H4 (cell line): ENCODE results near the gene MDH1B. TPM values are rescaled to one million over a fixed set of nuclear protein-coding genes. Genes with fewer than 3 reads are reported as not detected.
"Not testable (repeated sequence)": the region's sequence is repeated elsewhere in the genome, so short reads cannot be mapped to it uniquely, and the experiment has no call there.

Experiments used
- DNase-seq: peaks from one replicate; pipeline ENCODE4 v3.0.0-alpha.2; 2015; ENCODE audit warnings: low spot score
- total RNA-seq: library from RNA; depleted of rRNA; stranded (reverse); fragments of >200 nt; shearing (Covaris generic); gene quantifications from 2 replicates; pipeline ENCODE4 v1.2.3, GENCODE V29; 2014; rRNA removed

MDH1B gene
- total RNA-seq = 2.6 and 8.7 TPM in 2 replicates

DNA sequence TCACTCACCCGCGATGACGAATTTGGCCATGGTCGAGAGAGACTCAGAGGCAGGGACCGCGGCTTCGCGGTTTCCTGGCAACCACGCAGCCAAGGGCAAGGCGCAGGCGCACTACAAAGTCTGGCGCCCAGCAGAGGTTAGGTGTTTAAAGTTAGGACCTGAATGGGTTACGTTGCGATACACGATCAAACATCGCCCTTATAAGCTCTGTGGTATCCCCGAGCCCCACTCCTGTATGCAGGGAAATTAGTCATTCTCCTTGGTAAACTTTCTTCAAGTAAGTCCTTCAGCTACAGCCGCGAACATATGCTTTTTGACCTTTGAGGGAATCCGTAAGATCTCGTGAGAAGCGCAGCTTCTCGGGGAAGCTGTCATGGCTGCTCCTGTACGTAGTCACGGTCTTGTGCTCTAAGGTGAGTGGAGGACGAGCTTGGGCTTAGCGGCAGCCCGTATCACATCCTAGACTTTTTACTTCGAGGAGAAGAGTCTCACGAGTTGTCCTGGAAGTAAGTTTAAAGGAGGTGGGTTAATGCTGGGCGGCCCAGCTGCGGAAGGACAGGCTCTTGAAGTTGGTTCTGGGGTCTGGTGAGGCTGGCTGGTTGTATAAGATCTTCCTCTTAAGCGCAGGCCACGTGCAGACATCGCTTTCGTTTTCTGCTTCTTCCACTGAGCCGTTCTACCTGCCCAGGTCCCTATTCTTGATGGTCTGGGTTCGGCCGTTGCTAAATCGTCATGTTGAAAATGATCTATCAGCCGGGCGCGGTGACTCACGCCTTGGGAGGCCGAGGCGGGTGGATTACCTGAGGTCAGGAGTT lies at the start of gene MDH1B, which contains the start of gene FASTKD2:
MDH1B (minus strand) TSS at position 87 of the 815 bp plus-strand sequence; CDS start at position 30, 57 bp downstream.
FASTKD2 (plus strand) TSS at position 365 of the 815 bp plus-strand sequence. CDS start 1,088 bp downstream, outside the sequence.
- DNase-seq = peak; percentile 86

GRCh38 chr2:206814498-206814897 lies 49.4 kb upstream of the MDH1B start:
- DNase-seq = no peak

DNA sequence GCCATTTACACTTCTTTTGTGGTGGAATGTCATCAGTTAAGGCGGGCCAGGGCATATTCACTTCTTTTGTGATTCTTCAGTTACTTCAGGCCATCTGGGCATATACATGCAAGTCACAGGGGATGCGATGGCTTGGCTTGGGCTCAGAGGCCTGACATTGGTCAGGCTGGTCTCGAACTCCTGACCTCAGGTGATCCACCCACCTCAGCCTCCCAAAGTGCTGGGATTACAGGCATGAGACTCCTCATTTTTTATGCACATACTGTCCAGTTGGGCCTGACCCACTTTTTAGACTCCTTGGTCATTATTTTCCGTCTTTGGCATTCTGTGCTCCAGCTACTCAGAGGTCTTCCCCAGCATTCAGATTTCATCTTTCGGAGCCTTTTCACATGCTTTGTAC lies 47.3 kb upstream of the MDH1B start:
- DNase-seq = not testable (repeated sequence)

DNA sequence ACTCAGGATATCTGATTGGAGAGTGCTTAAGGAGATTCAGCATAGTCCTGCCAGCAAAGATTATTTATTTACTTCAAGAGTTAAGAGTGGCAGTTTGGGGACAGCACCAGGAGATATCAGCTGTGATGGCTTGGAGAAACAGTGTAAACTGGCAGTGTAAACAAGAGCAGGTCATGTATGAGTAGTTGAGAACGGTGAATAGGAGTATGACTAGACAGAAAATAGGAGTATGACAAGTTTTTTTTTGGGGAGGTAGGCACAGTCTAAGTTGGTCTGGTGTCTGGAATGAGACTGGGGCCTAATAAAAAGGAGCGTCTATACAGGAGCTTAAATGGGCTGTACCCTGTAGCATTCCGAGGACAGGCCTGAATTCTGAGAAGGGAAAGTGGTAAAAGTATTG lies 42.5 kb upstream of the MDH1B start:
- DNase-seq = not testable (repeated sequence)

GRCh38 chr2:206805887-206806607 lies 40.9 kb upstream of the MDH1B start:
- DNase-seq = no peak

- DNase-seq = no peak
These were observed 39.2 kb upstream of the MDH1B start for GRCh38 chr2:206804326-206804725.

DNA sequence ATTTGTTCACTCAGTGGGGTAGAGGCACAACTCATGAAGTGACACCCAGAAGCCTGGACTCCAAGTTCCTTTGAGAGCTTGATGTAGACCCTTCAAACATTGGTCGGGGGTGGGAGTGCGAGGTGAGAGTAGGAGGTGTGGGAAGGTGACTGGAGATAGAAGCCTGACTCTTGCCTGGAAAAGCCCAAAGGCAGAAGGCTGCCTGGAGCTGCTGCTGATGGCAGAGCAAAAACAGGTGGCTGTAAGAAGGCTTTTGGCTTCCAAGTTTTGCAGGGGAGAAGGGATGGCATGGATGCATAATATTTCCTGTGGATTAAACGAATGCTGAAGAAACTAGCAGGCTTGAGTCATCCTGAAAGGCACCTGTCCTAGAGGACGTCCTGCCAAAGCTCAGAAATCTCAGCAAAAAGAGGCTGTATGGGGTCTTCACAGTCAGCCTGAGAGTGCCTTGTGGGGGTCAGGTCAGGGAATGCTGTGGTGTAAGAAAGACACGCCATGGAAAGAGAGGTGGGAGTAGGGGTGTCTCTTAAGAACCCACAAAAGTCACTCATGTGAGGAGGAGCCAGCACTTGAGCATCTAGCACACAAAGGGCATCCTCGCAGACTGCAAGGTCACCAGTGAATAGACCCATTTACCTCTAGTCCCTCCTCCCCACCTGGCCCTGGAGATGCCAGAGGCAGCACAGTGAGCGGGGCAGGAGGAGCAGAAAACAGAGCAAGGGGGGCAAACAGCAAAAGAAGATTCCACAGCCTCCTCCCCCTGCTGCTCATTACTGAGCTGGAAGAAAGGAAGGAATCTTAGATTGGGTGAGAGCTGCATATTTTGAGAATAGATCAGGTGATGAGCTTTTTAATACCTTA lies 37.8 kb upstream of the MDH1B start:
- no peak for DNase-seq

DNA sequence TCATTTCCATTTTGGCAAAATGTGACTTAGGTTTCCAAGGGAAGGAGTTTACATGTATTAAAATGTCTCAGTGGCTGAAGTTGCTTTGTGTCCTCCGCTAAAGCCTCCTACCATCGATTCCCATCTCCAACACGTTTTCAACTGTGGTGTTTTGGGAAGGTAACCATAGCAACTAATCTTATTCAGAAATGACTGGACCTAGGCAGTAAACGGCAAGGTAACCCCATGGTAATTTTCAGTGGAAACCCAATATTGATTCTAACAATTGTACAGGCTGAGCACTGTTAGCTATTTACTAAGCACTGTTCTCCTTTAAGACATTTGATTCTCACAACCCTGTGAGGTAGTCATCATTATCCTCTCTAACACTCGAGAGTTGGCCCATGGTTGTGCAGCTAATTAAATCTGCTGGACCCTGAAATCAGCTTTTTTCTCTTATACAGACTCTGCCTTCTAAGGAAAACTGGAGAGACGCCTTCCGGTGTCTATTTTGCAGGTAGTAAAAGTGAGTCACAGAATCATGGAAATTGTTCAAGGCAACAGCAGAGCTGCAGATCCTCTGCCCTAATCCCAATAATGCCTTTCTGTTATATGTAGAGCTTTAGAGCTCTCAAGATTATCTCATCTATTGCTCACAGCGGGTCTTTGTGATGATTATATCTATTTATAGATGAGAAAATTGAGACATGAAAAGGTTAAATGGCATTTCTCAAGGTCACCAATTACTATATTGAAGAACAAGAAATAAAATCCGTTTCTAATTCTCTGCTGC lies 36.5 kb upstream of the MDH1B start:
- no peak for DNase-seq

DNA sequence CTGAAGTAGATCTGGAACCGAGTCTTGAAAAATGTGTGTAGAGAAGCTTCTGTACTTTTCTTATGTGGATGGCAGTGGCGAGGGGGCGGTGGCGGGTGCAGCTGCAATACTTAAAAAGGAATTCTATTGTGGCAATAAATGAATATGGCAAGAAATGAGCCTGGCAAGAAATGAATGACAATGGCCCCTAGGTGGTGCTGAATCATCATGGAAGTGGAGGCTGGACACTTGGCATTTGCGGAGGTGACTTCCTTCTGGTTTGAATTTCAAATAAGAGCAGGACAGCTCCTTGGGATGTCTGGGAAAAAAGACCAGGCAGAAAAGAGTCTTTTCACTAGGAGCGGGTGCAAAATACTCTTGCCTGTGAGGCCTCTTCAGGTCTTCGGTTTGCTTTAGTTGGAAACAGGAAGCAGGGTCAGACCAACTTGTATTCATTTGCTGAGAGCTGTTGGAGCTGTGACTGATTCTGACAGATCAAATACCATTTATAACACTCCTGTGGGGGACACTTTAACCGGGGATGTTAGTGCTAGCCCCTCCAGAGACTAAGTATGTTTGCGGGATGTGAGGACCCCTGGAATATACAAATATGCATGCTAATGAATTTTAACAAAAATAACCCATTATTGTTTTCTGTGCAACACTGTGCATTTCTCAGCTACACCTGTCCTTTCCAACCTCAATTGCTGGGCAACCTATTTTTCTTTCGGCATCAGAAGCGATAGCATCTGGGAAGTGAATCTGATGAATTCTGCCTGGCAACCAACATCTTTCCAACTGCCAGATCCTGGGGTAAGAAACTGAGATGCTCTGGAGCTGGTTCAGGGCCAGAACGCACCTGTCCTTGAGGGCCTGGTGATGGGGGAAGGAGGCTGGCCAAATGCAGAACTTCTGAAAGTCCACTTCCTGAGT lies 35.6 kb upstream of the MDH1B start:
- peak; percentile 67 for DNase-seq

DNA sequence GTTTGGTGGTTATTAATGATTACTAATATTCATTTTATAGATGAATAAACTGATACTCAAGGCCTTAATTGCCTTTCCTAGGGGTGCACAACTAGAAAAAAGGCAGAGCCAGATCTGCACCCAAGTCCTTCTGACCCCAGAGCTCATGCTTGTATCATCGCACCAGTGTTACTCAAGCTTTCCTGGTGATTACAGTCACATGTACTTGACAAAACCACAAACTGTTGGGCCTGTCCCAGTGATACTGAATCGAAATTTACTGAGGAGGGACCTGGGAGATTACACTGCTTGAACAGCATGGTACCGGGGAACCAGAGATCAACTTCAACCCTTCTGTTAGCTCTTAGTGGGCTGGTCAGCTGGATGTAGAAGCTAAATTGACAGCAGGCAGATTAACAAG lies 34.0 kb upstream of the MDH1B start:
- DNase-seq = no peak

GRCh38 chr2:206798000-206798399 lies 32.9 kb upstream of the MDH1B start:
- DNase-seq = no peak

DNA sequence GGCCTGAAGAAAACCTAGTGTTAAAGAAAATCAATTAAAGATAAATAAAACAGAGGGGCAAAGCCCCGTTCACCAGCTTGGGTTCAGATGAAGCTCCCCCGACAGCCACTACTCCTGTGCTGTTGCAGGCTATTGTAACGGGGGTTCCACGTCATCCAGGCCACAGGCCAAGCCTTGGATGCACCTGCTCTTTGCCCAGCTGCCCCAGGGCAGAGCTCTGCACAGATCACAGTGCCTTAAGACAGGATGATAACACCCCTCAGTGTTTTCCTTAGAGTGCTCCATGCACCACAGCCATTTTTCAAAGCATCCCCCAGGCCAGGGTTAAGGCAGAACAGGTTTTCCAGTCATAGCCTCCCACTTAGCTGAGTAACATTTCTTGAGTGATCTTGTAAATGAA lies 32.2 kb upstream of the MDH1B start:
- DNase-seq = no peak

DNA sequence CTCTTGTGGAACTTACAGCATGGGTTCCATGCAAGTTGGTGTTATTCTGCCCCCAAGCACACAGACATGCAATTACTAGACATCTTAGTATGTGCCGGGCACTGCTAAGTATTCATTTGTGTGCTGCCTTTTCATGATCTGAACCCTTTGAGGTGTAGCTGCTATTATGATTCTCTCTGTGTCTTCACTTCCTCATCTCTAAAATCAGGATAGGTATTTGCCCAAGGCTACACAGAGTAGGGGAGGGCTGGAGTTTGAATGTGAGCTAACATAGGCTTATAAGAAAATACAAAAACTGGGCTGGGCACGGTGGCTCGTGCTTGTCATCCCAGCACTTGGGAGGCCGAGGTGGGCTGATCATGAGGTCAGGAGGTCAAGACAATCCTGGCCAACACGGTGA lies 27.5 kb upstream of the MDH1B start:
- no peak for DNase-seq

DNA sequence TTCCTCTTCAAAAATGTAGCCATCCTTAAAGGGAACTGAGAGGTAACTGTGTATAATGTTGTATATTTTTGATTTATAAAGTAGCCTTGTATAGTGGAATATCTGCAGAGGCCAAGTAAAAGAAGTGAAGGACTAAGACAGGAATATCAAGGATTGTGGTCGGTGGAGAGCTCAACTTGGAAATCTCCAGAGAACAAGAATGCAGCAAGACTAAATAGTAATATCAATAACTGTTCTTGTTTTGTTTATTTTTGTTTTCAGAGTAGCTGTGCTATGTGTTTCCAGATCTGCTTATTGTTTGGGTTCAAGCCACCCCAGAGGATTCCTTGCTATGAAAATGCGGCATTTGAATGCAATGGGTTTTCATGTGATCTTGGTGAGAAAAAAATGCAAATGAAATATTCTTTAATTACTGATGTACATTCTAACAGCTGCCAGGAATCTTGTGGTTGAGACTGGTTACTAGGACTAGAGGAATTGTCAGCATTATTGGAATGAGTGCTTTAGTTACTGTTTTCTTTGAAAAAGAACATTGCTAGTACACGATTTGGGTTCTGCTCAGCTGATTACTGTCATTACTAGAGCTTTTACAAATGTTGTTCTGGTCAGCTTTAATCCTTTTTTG lies 25.3 kb upstream of the MDH1B start:
- no peak for DNase-seq

DNA sequence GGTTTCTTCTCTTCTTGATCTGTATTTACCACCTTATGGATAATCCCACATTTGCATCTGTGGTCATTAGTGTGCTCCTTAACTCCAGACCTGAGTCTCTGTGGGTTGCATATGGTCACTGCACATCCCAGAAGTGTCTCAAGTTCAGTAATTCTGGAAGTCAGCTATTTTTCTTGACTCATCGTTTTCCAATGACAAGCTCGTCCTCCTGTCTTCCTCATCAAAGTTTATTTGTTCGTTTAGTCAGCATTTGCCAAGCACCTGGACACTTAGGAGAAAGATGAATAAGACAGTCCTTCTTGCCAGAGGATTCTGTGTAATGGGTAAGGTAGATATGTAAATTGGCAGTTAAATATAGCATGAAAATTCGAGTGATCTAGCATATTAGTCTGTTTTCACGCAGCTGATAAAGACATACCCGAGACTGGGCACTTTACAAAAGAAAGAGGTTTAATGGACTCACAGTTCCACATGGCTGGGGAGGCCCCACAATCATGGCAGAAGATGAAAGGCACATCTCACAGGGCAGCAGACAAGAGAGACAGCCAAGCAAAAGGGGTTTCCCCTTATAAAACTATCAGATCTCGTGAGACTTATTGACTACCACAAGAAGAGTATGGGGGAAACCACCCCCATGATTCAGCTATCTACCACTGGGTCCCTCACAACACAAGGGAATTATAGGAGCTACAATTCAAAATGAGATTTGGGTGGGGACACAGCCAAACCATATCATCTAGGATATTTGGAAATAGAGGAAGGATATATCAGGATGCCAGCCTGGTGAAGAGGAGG lies 19.6 kb upstream of the MDH1B start:
- DNase-seq = no peak

DNA sequence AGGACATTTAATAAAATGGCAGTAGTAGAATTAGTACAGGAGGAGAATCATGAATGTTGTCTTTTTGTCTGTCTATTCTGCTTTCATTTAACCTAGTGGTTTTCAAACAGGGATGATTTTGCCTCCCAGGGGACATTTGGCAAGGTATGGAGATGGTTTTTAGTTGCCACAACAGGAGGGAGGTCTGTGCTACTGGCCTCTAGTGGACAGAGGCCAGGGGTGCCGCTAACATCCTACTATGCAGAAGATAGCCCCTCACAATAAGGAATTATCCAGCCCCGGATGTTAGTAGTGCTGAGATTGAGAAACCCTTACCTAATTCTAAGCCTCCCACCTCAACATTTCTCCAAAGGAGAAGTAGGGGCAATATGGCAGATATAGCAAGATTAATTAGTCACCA lies 18.6 kb upstream of the MDH1B start:
- DNase-seq = no peak

DNA sequence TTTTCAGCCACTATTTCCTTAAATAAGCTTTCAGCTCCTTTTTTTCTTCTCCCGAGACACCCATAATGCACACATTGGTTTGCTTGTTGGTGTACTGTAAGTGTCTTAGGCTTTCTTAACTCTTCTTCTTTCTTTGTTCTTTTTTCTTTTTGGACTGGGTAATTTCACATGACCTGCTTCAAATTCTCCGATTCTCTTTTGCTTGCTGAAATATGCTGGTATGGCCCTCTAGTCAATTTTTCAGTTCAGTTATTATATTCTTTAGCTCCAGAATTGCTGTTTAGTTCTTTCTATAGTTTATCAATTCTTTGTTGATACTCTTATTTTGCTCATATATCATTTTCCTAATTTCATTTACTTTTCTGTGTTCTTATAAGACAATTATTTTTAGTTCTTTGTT lies 15.5 kb upstream of the MDH1B start:
- DNase-seq = no peak

DNA sequence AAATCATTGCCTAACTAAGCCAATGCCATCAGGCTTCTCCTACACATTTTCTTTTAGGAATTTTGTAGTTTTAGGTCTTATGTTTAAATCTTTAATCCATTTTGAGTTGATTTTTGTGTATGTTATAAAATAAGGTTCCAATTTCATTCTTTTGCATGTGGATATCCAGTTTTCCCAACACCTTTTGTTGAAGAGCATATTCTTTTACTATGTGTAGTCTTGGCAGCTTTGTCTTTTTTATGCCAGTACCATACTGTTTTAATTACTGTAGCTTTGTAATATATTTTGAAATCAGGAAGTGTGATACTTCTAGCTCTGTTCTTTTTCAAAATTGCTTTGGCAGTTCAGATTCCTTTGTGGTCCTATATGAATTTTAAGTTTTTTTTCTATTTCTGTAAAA lies 11.3 kb upstream of the MDH1B start:
- no peak for DNase-seq

DNA sequence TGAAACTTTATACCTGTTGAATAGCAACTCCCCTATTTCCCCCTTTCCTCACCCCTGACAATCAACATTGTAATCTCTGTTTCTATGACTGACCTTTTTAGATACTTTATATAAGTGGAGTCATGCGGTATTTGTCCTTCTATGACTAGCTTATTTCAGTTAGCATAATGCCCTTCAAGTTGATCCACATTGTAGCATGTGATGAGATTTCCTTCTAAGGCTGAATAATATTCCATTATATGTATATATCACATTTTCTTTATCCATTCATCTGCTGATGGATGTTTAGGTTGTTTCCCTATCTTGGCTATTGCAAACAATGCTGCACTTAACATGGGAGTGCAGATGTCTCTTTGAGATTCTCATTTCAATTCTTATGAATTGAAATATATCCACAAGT lies 9.7 kb upstream of the MDH1B start:
- no peak for DNase-seq
